ELR (cell line): ENCODE results near the gene NRARP.

Experiments
- DNase-seq: peaks from one replicate; pipeline ENCODE4 v3.0.0-alpha.2; 2015; ENCODE audit warnings: low read depth

Gene NRARP

DNA sequence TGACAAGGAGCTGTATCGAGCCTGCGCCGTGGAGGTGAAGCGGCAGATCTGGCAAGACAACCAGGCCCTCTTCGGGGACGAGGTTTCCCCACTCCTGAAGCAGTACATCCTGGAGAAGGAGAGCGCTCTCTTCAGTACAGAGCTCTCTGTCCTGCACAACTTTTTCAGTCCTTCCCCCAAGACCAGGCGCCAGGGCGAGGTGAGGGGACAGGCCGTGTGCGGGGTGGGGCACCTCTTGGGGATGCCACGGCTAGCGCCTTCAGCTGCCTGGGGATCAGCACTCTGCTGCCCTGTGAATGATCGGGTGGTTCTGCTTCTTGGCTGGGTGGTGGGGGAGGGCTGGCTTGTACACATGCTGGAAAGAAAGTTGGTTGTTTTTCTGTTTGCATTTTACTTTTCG is 45.2 kb downstream of the NRARP start:
- DNase-seq = no peak

GRCh38 chr9:137256362-137256761 is 45.7 kb downstream of the NRARP start:
- no peak for DNase-seq

- DNase-seq = peak; percentile 60
Observed at GRCh38 chr9:137255448-137256114, 46.5 kb downstream of the NRARP start.

GRCh38 chr9:137254624-137255447 is 47.2 kb downstream of the NRARP start, which contains the start of gene NELFB:
TSS of gene NELFB (plus strand) at chr9:137255327.
- DNase-seq = peak; percentile 86

GRCh38 chr9:137253717-137254623 is 48.1 kb downstream of the NRARP start:
- DNase-seq = peak; percentile 40

GRCh38 chr9:137252555-137253506 is 49.2 kb downstream of the NRARP start:
- DNase-seq = no peak

GRCh38 chr9:137251490-137252268 is 50.4 kb downstream of the NRARP start:
- DNase-seq = no peak

GRCh38 chr9:137251194-137251461 is 50.9 kb downstream of the NRARP start, which contains the start of gene STPG3:
TSS of gene STPG3 (plus strand) at chr9:137251286. CDS start at chr9:137251287, 1 bp downstream.
- no peak for DNase-seq

DNA sequence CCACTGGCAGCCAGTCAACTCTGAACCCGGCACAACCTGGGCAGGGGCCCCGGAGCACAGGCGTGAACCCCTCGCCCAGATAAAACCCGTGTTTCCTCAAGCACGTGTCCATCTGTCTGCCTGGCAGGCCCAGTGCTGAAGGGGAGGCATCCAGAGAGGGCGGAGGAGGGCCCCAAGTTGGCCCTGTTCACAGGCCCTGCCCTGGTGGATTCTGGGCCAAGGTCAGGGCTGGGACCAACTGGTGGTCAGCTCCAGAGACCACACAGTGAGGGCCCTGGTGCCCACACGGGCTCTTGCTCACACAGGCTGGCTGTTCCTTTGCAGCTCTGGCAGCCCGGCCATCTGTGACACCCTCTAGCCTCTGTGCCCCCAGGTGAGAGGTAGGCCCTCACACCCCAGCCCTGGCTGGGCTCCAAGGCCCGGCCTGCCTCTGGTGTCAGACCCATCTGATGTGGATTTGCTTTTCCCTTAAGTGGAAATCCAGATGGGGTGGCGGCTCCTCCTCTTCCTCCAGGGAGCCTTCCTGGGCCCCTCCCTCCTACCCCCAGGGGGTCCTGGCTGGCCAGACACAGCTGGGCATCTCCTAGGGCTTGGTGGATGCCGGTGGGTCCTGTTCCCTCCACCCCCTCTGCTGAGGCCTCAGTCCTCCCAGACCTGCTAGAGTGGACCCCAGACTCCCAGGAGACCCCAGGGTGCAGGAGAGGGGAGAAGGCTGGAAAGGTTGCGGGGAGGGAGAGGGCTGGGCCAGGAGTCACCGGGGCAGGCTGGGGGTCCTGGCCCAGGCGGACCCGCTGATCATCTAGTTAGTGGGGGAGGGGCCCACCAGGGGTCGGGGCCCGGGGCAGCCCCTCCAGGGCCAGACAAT is 51.5 kb downstream of the NRARP start:
- no peak for DNase-seq
